Mucosa of descending colon (tissue), 3 donors: ENCODE results near the gene CCDC186. TPM values are rescaled to one million over a fixed set of nuclear protein-coding genes. Genes with fewer than 3 reads are reported as not detected.

ENCODE experiments used
- ATAC-seq: fragments of 200-7000 bp; cut with Tn5 transposase; one replicate; pipeline ENCODE4 v1.9.1; 2020; ENCODE audit warnings: mild to moderate bottlenecking, moderate library complexity
- DNase-seq, 3 donors: peaks; one replicate each; pipeline ENCODE4 v3.0.0-alpha.2; 2020
- H3K36me3 ChIP-seq: fragments of 200-600 bp; one replicate; pipeline ENCODE4 v1.8.0; 2021; ENCODE audit warnings: low read depth, mild to moderate bottlenecking
- H3K4me1 ChIP-seq: fragments of 200-600 bp; one replicate; pipeline ENCODE4 v1.8.0; 2021; ENCODE audit warnings: low read depth, mild to moderate bottlenecking
- H3K4me3 ChIP-seq: fragments of 200-600 bp; one replicate; pipeline ENCODE4 v1.8.0; 2021; ENCODE audit warnings: mild to moderate bottlenecking
- H3K9me3 ChIP-seq: fragments of 200-600 bp; one replicate; pipeline ENCODE4 v1.8.0; 2021; ENCODE audit warnings: mild to moderate bottlenecking
- intact Hi-C, 2 donors: fragments of 100-400 bp; cut with DNase I in 1 of 2; cut with micrococcal nuclease in 1 of 2; formaldehyde crosslinking; loops; one replicate each; pipeline versions ENCODE4 v1.11.0 to v1.11.1; 2022; cut with DNase I, micrococcal nuclease
- total RNA-seq, 3 donors: library from RNA; stranded (reverse); fragmentation: NEBNext Ultra II Directional in 2 of 3; extraction: Animal tissue kit (Norgen Biotek cat#: 25700) in 2 of 3; gene quantifications; one replicate each; pipeline versions ENCODE4 v1.2.1 to v1.2.4, GENCODE V29; 2021 to 2023
- TF ChIP-seq, protein P1 (sequence below): fragments of 200-600 bp; IDR thresholded peaks from one replicate; pipeline ENCODE4 v1.8.0; 2022; ENCODE audit warnings: antibody characterized with exemption, mild to moderate bottlenecking
- donor health status: DM: no; HTN: no; CAD: no; lungs with moderate emphysema.
- donor health status: DM: no; HTN: no; CAD: no.
- donor health status: DM: no; HTN: yes; CAD: no.

The CCDC186 gene
- total RNA-seq, 3 donors from 2014 or later = 36.4 to 54.8 (median 53.6) TPM

DNA sequence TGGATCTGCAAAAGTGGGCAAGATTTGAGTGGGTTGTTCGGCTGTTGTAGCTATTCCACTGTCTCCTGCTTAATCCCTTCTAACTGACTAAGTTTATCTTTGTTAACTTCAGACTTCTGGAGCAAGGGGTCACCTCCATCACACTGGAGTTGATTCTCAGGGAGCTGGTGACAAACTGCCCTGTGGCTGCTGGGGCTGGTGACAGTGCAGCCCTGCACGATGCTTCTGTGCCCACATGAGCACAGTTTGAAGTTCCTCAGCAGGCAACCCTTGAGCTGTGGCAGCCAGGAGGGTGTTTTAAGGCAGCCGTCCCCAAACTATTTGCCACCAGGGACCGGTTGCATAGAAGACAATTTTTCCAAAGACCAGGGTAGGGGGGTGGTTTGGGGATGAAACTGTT lies 89.8 kb downstream of the CCDC186 start:
- intact Hi-C loops = no loop called here
- Histone ChIP-seq H3K36me3 (no peaks in the 10 kb centered on the region), H3K9me3 (no peaks in the 10 kb centered on the region), H3K4me3 (no peak overlapping the region), H3K4me1 (no peaks in the 10 kb centered on the region)
- TF ChIP-seq, protein P1, sequence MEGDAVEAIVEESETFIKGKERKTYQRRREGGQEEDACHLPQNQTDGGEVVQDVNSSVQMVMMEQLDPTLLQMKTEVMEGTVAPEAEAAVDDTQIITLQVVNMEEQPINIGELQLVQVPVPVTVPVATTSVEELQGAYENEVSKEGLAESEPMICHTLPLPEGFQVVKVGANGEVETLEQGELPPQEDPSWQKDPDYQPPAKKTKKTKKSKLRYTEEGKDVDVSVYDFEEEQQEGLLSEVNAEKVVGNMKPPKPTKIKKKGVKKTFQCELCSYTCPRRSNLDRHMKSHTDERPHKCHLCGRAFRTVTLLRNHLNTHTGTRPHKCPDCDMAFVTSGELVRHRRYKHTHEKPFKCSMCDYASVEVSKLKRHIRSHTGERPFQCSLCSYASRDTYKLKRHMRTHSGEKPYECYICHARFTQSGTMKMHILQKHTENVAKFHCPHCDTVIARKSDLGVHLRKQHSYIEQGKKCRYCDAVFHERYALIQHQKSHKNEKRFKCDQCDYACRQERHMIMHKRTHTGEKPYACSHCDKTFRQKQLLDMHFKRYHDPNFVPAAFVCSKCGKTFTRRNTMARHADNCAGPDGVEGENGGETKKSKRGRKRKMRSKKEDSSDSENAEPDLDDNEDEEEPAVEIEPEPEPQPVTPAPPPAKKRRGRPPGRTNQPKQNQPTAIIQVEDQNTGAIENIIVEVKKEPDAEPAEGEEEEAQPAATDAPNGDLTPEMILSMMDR = no peak
- ATAC-seq (no peak), DNase-seq (no peak)

GRCh38 chr10:114083040-114083439 lies 91.0 kb downstream of the CCDC186 start:
- Histone ChIP-seq H3K9me3 (no peaks in the 10 kb centered on the region), H3K4me3 (no peak overlapping the region), H3K4me1 (no peaks in the 10 kb centered on the region), H3K36me3 (no peaks in the 10 kb centered on the region)
- intact Hi-C loops = no loop called here
- TF ChIP-seq, protein P1 = no peak
- ATAC-seq (peak; percentile 56), DNase-seq (no peak)

GRCh38 chr10:114081911-114082583 lies 92.0 kb downstream of the CCDC186 start:
- intact Hi-C loops = no loop called here
- Histone ChIP-seq H3K9me3 (no peaks in the 10 kb centered on the region), H3K4me1 (no peaks in the 10 kb centered on the region), H3K4me3 (no peak overlapping the region), H3K36me3 (no peaks in the 10 kb centered on the region)
- TF ChIP-seq, protein P1 = no peak
- DNase-seq = no peak
- ATAC-seq = peak; percentile 63

GRCh38 chr10:114079421-114079820 lies 94.6 kb downstream of the CCDC186 start:
- Histone ChIP-seq H3K4me3 (no peak overlapping the region), H3K36me3 (no peaks in the 10 kb centered on the region), H3K4me1 (no peaks in the 10 kb centered on the region), H3K9me3 (no peaks in the 10 kb centered on the region)
- TF ChIP-seq, protein P1 = no peak
- ATAC-seq = no peak
- intact Hi-C loops = no loop called here
- no peak for DNase-seq

DNA sequence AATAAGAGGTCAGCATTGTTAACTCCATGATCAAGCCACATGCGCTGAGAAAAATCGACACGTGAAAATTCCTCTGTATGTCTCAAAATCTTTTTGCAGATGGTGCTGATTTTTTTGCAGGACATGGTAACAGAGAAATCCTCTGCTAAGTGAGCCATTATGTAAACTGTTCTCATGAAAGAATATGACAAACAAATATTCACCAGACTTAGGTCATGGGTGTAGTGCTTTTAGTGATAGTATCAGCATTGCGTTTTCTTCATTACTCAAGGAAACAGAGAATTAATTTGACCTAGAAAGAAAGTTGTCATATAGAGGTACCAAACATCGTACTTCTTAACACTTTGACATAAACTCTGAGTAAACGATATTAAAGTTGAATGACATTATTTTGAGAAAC lies 95.7 kb downstream of the CCDC186 start:
- intact Hi-C loops = no loop called here
- DNase-seq (no peak), ATAC-seq (no peak)
- no peaks in the 10 kb centered on the region for H3K36me3 ChIP-seq
- no peaks in the 10 kb centered on the region for H3K9me3 ChIP-seq
- no peak overlapping the region for H3K4me3 ChIP-seq
- TF ChIP-seq, protein P1 = no peak
- no peaks in the 10 kb centered on the region for H3K4me1 ChIP-seq

GRCh38 chr10:114077815-114078219 lies 96.2 kb downstream of the CCDC186 start:
- ATAC-seq (no peak), DNase-seq (no peak)
- TF ChIP-seq, protein P1 = no peak
- Histone ChIP-seq H3K4me1 (no peaks in the 10 kb centered on the region), H3K36me3 (no peaks in the 10 kb centered on the region), H3K4me3 (no peak overlapping the region), H3K9me3 (no peaks in the 10 kb centered on the region)
- intact Hi-C loops = no loop called here
